BJ (cell line): ENCODE measurements around the gene TMEM200A. TPM values are rescaled to one million over a fixed set of nuclear protein-coding genes. Genes with fewer than 3 reads are reported as not detected.

Experiments used
- CTCF ChIA-PET: fragments of 350-600 bp; formaldehyde crosslinking; extraction: SDS; loops from one replicate; lab custom pipeline; 2021; ENCODE audit warnings: antibody characterized with exemption, inconsistent platforms; lab: Yijun Ruan, JAX
- POLR2A ChIA-PET: fragments of 300-600 bp; sonication (Branson Sonifier 250); formaldehyde crosslinking; extraction: SDS; loops from one replicate; lab custom pipeline; 2021; ENCODE audit warnings: antibody characterized with exemption; lab: Charles Lee
- DNase-seq: peaks from one replicate; pipeline ENCODE4 v3.0.0-alpha.2; 2011; ENCODE audit warnings: low read depth
- H3K27me3 ChIP-seq: 2 replicates; pipeline ENCODE4 v1.6.0; 2011; ENCODE audit warnings: low read length; ENCODE audit not compliant: control insufficient read depth, insufficient read depth
- H3K36me3 ChIP-seq: 2 replicates; pipeline ENCODE4 v1.5.1; 2011; ENCODE audit warnings: low read length; ENCODE audit not compliant: control insufficient read depth, insufficient read depth
- H3K4me3 ChIP-seq: 2 replicates; pipeline ENCODE4 v1.5.1; 2011; ENCODE audit warnings: low read depth, mild to moderate bottlenecking, control low read depth, low read length
- polyA plus RNA-seq: library from polyadenylated mRNA; depleted of rRNA; stranded (reverse); fragments of >200 nt; gene quantifications from 2 replicates; pipeline ENCODE4 v1.2.3, GENCODE V29; 2011
- TF ChIP-seq, protein P1 (sequence below): IDR thresholded peaks from 2 replicates; pipeline ENCODE4 v1.5.1; 2011; ENCODE audit warnings: low read depth, mild to moderate bottlenecking, control low read depth, inconsistent platforms, low read length, moderate library complexity; ENCODE audit not compliant: insufficient read depth

Gene TMEM200A
- polyA plus RNA-seq, 1 experiment, result 6.0 TPM

DNA sequence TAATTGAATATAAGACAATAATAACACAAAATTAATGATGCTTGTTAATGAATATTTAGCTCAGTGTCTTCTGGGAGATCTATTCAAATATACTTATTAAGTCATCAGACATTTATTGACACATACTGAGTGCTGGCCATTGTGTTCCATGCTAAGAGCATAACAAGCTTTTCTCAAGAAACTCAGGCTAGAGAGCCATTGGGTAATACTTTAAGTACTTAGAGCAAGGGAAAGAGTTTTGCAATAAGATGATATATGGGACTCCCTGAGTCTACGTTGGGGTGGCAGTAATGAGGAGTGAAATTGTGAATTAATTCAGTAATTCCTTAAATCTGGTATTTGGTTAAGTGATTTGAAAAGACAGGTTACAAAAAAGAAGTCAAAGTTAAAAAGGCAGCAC, 11.1 kb downstream of the TMEM200A start:
- TF ChIP-seq, protein P1, sequence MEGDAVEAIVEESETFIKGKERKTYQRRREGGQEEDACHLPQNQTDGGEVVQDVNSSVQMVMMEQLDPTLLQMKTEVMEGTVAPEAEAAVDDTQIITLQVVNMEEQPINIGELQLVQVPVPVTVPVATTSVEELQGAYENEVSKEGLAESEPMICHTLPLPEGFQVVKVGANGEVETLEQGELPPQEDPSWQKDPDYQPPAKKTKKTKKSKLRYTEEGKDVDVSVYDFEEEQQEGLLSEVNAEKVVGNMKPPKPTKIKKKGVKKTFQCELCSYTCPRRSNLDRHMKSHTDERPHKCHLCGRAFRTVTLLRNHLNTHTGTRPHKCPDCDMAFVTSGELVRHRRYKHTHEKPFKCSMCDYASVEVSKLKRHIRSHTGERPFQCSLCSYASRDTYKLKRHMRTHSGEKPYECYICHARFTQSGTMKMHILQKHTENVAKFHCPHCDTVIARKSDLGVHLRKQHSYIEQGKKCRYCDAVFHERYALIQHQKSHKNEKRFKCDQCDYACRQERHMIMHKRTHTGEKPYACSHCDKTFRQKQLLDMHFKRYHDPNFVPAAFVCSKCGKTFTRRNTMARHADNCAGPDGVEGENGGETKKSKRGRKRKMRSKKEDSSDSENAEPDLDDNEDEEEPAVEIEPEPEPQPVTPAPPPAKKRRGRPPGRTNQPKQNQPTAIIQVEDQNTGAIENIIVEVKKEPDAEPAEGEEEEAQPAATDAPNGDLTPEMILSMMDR, result no peak
- H3K27me3 ChIP-seq, result no peaks in the 10 kb centered on the region
- CTCF ChIA-PET, result interaction anchor here (1.0 to 1.9 kb wide), 2 partner anchors 9 to 11 kb away, joined by 3 to 8 read pairs; partner anchors contain the start of gene TMEM200A

DNA sequence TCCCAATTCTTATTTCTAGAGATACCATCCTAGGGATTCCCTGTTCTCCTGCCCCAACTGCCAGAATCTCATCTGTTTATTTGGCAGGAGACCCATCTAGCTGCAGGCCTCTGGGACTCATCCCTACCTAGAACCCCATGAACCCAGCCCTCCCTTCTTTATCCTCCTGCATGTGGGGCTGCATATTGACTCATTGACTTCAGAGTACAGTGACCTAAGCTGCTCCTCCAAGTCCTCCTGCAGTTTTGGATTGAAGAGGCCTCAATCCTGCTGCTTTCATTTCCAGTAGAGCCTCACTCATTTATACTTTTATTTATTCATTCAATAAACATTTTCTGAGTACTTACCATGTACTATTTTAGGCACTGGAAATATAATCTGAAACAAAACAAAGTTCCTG, 11.6 kb downstream of the TMEM200A start:
- no peak for DNase-seq
- POLR2A ChIA-PET, result no interaction called here
- no peak overlapping the region for H3K4me3 ChIP-seq
- no peaks in the 10 kb centered on the region for H3K36me3 ChIP-seq
- TF ChIP-seq, protein P1, result no peak
- CTCF ChIA-PET, result interaction anchor here (1.0 to 1.9 kb wide), 2 partner anchors 9 to 12 kb away, joined by 3 to 8 read pairs; partner anchors contain the start of gene TMEM200A
- no peaks in the 10 kb centered on the region for H3K27me3 ChIP-seq

More for the DNA sequence above, 11.1 kb downstream of the TMEM200A start:
- POLR2A ChIA-PET, result no interaction called here
- no peak for DNase-seq
- Histone ChIP-seq H3K4me3 (no peak overlapping the region), H3K36me3 (no peaks in the 10 kb centered on the region)

DNA sequence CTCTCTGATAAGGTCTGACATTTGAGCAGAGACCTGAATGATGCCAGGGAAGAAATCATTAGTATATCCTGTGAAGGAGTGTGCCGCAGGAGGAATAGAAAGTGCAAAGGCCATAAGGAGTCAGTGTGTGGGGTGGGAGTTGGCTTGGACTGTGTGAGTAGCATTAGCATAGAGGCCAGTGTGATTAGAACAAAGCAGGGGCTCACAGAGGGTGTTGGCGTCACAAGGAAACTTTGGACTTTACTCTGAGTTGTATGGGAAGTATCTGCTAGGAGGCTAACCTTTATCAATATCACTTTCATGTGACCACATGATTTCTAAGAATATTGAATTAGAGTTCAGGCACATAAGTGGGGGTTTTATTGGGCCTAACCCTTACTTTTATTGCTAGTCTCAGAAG, 12.1 kb downstream of the TMEM200A start:
- no peak for DNase-seq
- POLR2A ChIA-PET, result no interaction called here

DNA sequence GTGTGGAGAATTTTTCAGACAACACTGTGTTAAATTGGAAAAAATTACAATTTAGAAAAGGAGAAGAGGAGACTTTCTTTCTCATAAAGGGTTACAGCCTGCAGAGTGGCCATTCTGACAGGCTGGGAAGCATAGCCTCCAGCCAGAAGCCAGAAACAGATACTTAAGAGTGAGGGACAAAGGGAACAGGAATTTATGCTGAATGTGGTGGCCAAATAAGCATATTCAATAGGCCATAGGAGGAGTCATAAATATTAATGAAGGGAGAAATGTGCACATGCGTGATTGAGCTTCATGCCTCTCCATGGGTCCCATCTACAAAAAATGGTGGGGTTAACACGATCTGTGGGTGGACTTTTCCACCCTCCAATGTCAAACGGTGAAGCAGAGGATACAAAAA, 13.4 kb downstream of the TMEM200A start:
- Histone ChIP-seq H3K36me3 (no peaks in the 10 kb centered on the region), H3K27me3 (no peaks in the 10 kb centered on the region), H3K4me3 (no peak overlapping the region)
- POLR2A ChIA-PET, result no interaction called here
- TF ChIP-seq, protein P1, result no peak
- no peak for DNase-seq
- CTCF ChIA-PET, result no interaction called here

More for the DNA sequence above, 12.1 kb downstream of the TMEM200A start:
- Histone ChIP-seq H3K27me3 (no peaks in the 10 kb centered on the region), H3K36me3 (no peaks in the 10 kb centered on the region), H3K4me3 (no peak overlapping the region)
- TF ChIP-seq, protein P1, result no peak
- CTCF ChIA-PET, result no interaction called here

DNA sequence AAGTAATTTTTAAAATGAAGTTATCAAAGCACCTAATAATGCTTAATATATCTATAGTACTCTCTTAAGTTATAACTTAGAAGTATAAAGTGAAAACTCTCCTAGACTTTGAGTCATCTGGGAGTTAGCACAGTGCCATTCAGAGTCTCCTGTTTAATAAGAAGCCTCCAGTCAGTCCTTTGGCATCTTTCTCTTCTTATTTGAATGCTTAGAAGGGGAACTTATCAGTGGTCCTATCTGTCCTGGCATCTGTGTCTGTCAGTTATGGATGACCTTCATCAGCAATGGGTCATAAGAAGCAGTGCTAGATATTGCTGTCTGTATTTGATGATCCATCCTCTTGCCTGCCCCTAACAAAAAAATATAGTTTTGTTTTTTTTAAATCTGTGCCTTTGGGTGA, 15.2 kb downstream of the TMEM200A start:
- TF ChIP-seq, protein P1, result no peak
- no peaks in the 10 kb centered on the region for H3K27me3 ChIP-seq
- no peaks in the 10 kb centered on the region for H3K36me3 ChIP-seq
- POLR2A ChIA-PET, result no interaction called here
- no peak for DNase-seq
- no peak overlapping the region for H3K4me3 ChIP-seq
- CTCF ChIA-PET, result interaction anchor here (1.0 to 1.4 kb wide), 2 partner anchors 16 to 59 kb away, joined by 3 to 4 read pairs; partner anchors contain the start of gene TMEM200A
